GM18505 (cell line): ENCODE results near the gene TRIM52.

Experiments
- ATAC-seq: cut with Tn5 transposase; IDR thresholded peaks from one replicate; pipeline ENCODE4 v1.9.1; 2021; ENCODE audit not compliant: unreplicated experiment
- POLR2A ChIP-seq: IDR thresholded peaks from 4 replicates; pipeline ENCODE4 v1.6.1; 2011; ENCODE audit warnings: borderline replicate concordance; ENCODE audit not compliant: insufficient read depth, insufficient read length; ENCODE audit errors: extremely low read depth

Gene TRIM52

GRCh38 chr5:181207960-181208253, 53.0 kb downstream of the TRIM52 start:
- TF ChIP-seq POLR2A = no peak
- no peak for ATAC-seq

- TF ChIP-seq POLR2A = no peak
- ATAC-seq = no peak
These were observed 53.6 kb downstream of the TRIM52 start for GRCh38 chr5:181207214-181207959.

- no peak for ATAC-seq
- TF ChIP-seq POLR2A = no peak
These were observed 54.9 kb downstream of the TRIM52 start for GRCh38 chr5:181205761-181206649.
